K562 (cell line): ENCODE data around the gene ALG14. TPM values are rescaled to one million over a fixed set of nuclear protein-coding genes. Genes with fewer than 3 reads are reported as not detected.

Experiments
- ATAC-seq: fragments of 200-7000 bp; cut with Tn5 transposase; 3 replicates; pipeline ENCODE4 v1.9.1; 2020; ENCODE audit warnings: moderate library complexity
- BruUV-seq: library from RNA; stranded (reverse); fragments of 400-500 nt; replicated peaks from 2 replicates; lab custom pipeline; 2021; lab: Mats Ljungman, UMichigan
- CTCF ChIA-PET: fragments of 300-600 bp; formaldehyde crosslinking; extraction: SDS; loops from one replicate; lab custom pipeline; 2021; ENCODE audit warnings: low intra/inter-chr PET ratio; lab: Yijun Ruan, JAX
- POLR2A ChIA-PET: fragments of 300-600, 350-650 bp; sonication (Branson Sonifier 250); formaldehyde crosslinking; extraction: SDS; loops from one replicate; lab custom pipeline; 2021; ENCODE audit warnings: antibody characterized with exemption, inconsistent platforms; lab: Yijun Ruan, JAX
- DNase-seq, 4 experiments: peaks; one replicate each; pipeline versions ENCODE4 v3.0.0 to v3.0.0-alpha.2; 2011 to 2018; ENCODE audit warnings: low spot score in 3 of 4, mixed read lengths in 3 of 4; ENCODE audit errors: extremely low read depth in 1 of 4
- FAIRE-seq: peaks from 2 replicates; lab custom pipeline; 2011; peaks lifted over from hg19 to GRCh38; lab: Jason Lieb, UNC
- H2AFZ ChIP-seq: 2 replicates; pipeline ENCODE4 v1.6.0; 2011; ENCODE audit warnings: low read depth, low read length, control low read depth, inconsistent platforms
- H3K27ac ChIP-seq: fragments of 200-600 bp; 3 replicates; pipeline ENCODE4 v1.8.0; 2011; ENCODE audit warnings: low read depth, mild to moderate bottlenecking, control low read depth, inconsistent platforms, low read length, moderate library complexity, mixed read lengths; ENCODE audit errors: extremely low read depth
- H3K27me3 ChIP-seq, 2 experiments: fragments of 300-600 bp in 1 of 2; 2 replicates in 1 of 2; 3 replicates in 1 of 2; pipeline versions ENCODE4 v1.6.0 to v1.8.0; 2011; ENCODE audit warnings: inconsistent platforms in 2 of 2, low read length in 2 of 2, mild to moderate bottlenecking in 1 of 2, mixed read lengths in 1 of 2, moderate library complexity in 1 of 2; ENCODE audit not compliant: control insufficient read depth in 2 of 2, insufficient read depth in 2 of 2
- H3K36me3 ChIP-seq: fragments of 300-600 bp; 3 replicates; pipeline ENCODE4 v1.8.0; 2011; ENCODE audit warnings: mild to moderate bottlenecking, low read length, inconsistent platforms; ENCODE audit not compliant: control insufficient read depth, insufficient read depth
- H3K4me1 ChIP-seq, 2 experiments: fragments of 200-600 bp in 1 of 2; replicated peaks in 1 of 2; 2 replicates in 1 of 2; 3 replicates in 1 of 2; pipeline versions ENCODE4 v1.5.1 to v1.8.0; 2011; ENCODE audit warnings: inconsistent platforms in 2 of 2, low read length in 2 of 2, mild to moderate bottlenecking in 1 of 2, mixed read lengths in 1 of 2, moderate library complexity in 1 of 2; ENCODE audit not compliant: control insufficient read depth in 2 of 2, insufficient read depth in 2 of 2
- H3K4me2 ChIP-seq: 2 replicates; pipeline ENCODE4 v1.6.1; 2011; ENCODE audit warnings: low read length, control low read depth, inconsistent platforms, mixed read lengths; ENCODE audit not compliant: insufficient read depth
- H3K4me3 ChIP-seq: fragments of 200-600 bp; sonication (generic), shearing (Covaris generic); 2 replicates; pipeline ENCODE4 v1.5.1; 2016; ENCODE audit warnings: control low read depth, inconsistent platforms
- H3K79me2 ChIP-seq: fragments of 200-600 bp; 3 replicates; pipeline ENCODE4 v1.8.0; 2011; ENCODE audit warnings: low read length, inconsistent platforms; ENCODE audit not compliant: control insufficient read depth, insufficient read depth
- H3K9ac ChIP-seq, 2 experiments: 2 replicates each; pipeline versions ENCODE4 v1.6.0 to v1.6.1; 2011; ENCODE audit warnings: low read depth in 2 of 2, low read length in 2 of 2, control low read depth in 1 of 2, inconsistent platforms in 1 of 2, mild to moderate bottlenecking in 1 of 2, mixed read lengths in 1 of 2; ENCODE audit not compliant: insufficient read depth in 1 of 2
- H3K9me1 ChIP-seq: one replicate; pipeline ENCODE4 v1.6.0; 2011; ENCODE audit warnings: inconsistent platforms, mild to moderate bottlenecking, low read length, moderate library complexity; ENCODE audit not compliant: control insufficient read depth, insufficient read depth
- H3K9me3 ChIP-seq: replicated peaks from 2 replicates; pipeline ENCODE4 v1.5.1; 2011; ENCODE audit warnings: low read depth, low read length, inconsistent platforms; ENCODE audit not compliant: control insufficient read depth, insufficient read depth
- H4K20me1 ChIP-seq: replicated peaks from 2 replicates; pipeline ENCODE4 v1.6.1; 2011; ENCODE audit warnings: low read length, inconsistent platforms, mixed read lengths; ENCODE audit not compliant: control insufficient read depth, insufficient read depth
- BRD9 ChIP-seq: fragments of 450-650 bp; IDR thresholded peaks from 2 replicates; pipeline ENCODE4 v1.6.1; 2018; ENCODE audit warnings: low read depth; ENCODE audit not compliant: partially characterized antibody
- CBX8 ChIP-seq: fragments of 200-600 bp; sonication (generic); IDR thresholded peaks from 2 replicates; pipeline ENCODE4 v1.6.1; 2012; ENCODE audit warnings: borderline replicate concordance, mixed run types, low read depth, mild to moderate bottlenecking, moderate library complexity, mixed read lengths, low read length, control low read depth, inconsistent platforms; ENCODE audit not compliant: poor library complexity, severe bottlenecking; ENCODE audit errors: extremely low read depth
- DPF2 ChIP-seq: fragments of 450-650 bp; IDR thresholded peaks from 2 replicates; pipeline ENCODE4 v1.6.1; 2016
- HIVEP1 ChIP-seq: fragments of 250-450 bp; sonication (Bioruptor Pico); IDR thresholded peaks from 2 replicates; pipeline ENCODE4 v1.4.0; 2020; ENCODE audit warnings: mild to moderate bottlenecking
- ILK ChIP-seq: fragments of 450-650 bp; IDR thresholded peaks from 2 replicates; pipeline ENCODE4 v1.6.1; 2016; ENCODE audit warnings: missing genetic modification characterization, low read depth, mild to moderate bottlenecking, missing compliant biosample characterization, moderate library complexity, borderline replicate concordance
- PHF21A ChIP-seq: fragments of 450-650 bp; IDR thresholded peaks from 2 replicates; pipeline ENCODE4 v1.6.1; 2017; ENCODE audit warnings: low read depth, borderline replicate concordance
- RBBP5 ChIP-seq: fragments of 200-600 bp; sonication (generic); IDR thresholded peaks from 2 replicates; pipeline ENCODE4 v1.6.1; 2012; ENCODE audit warnings: borderline replicate concordance, mild to moderate bottlenecking, low read length, control low read depth, inconsistent platforms; ENCODE audit not compliant: insufficient read depth, poor library complexity, severe bottlenecking
- RNF2 ChIP-seq: sonication (generic); IDR thresholded peaks from 2 replicates; pipeline ENCODE4 v1.6.1; 2016
- SAFB2 ChIP-seq: fragments of 200-400 bp; formaldehyde crosslinking; IDR thresholded peaks from 2 replicates; pipeline ENCODE4 v1.6.1; 2018; ENCODE audit warnings: borderline replicate concordance, low read length, low read depth, moderate library complexity; ENCODE audit not compliant: severe bottlenecking
- TEAD1 ChIP-seq, 2 experiments: fragments of 450-650 bp in 1 of 2; sonication (generic) in 1 of 2; formaldehyde crosslinking; IDR thresholded peaks; 2 replicates each; pipeline versions ENCODE4 v1.4.0 to v1.8.0; 2020 to 2022; ENCODE audit warnings: mild to moderate bottlenecking in 2 of 2, missing genetic modification reagents in 1 of 2
- YBX1 ChIP-seq: fragments of 450-650 bp; IDR thresholded peaks from 2 replicates; pipeline ENCODE4 v1.7.1; 2016; ENCODE audit warnings: mild to moderate bottlenecking
- ZNF274 ChIP-seq: IDR thresholded peaks from 2 replicates; pipeline ENCODE4 v1.6.1; 2011; ENCODE audit warnings: low read depth, mild to moderate bottlenecking, low read length, moderate library complexity, borderline replicate concordance
- WGBS: fragments of 100-300 bp; shearing (Covaris generic); methylation state at CpG from one replicate; pipeline ENCODE4 v1.1.6; 2016; ENCODE audit warnings: low coverage, mixed read lengths; ENCODE audit not compliant: insufficient coverage; ENCODE audit errors: missing lambda C conversion rate; 5-methylcytosine and 5-hydroxymethylcytosine counted together
- in situ Hi-C: fragments of 300-500 bp; cut with MboI; formaldehyde crosslinking; loops from 4 replicates; pipeline ENCODE4 v1.15.0; 2018; ENCODE audit warnings: inconsistent platforms, mixed read lengths
- intact Hi-C: fragments of 100-400 bp; cut with micrococcal nuclease; formaldehyde crosslinking; loops from 2 replicates; pipeline ENCODE4 v1.14.2; 2022
- polyA plus RNA-seq, 8 experiments: library from polyadenylated mRNA; depleted of rRNA in 4 of 8; stranded (reverse) in 5 of 8; unstranded in 3 of 8; fragments of >200 nt; fragmentation: Nextera tagmentation in 2 of 8; fragmentation: Illumina TruSeq in 1 of 8; extraction: Ambion mirVana in 2 of 8; extraction: Trizol in 1 of 8; gene quantifications; 2 replicates each; pipeline versions ENCODE4 v1.2.1 to v1.2.3, GENCODE V29; 2011 to 2014; ENCODE audit warnings: inconsistent platforms in 1 of 8, missing spikeins in 1 of 8
- total RNA-seq, 7 experiments: library from RNA; depleted of rRNA in 6 of 7; stranded (reverse); fragments of >200 nt in 6 of 7; fragmentation: Illumina TruSeq in 2 of 7; extraction: Trizol in 2 of 7; gene quantifications; 2 replicates each; pipeline versions ENCODE4 v1.2.1 to v1.2.3, GENCODE V29; 2011 to 2021; ENCODE audit warnings: low replicate concordance in 1 of 7
- TF ChIP-seq, protein P1 (sequence below): fragments of 450-650 bp; formaldehyde crosslinking; IDR thresholded peaks from 2 replicates; pipeline ENCODE4 v1.4.0; 2022; ENCODE audit warnings: missing genetic modification characterization
- TF ChIP-seq, protein P2 (sequence below): sonication (generic); formaldehyde crosslinking; IDR thresholded peaks from 2 replicates; pipeline ENCODE4 v1.8.0; 2022; ENCODE audit warnings: mild to moderate bottlenecking, missing genetic modification reagents
- TF ChIP-seq, protein P3 (sequence below): sonication (generic); formaldehyde crosslinking; IDR thresholded peaks from 2 replicates; pipeline ENCODE4 v1.8.1; 2023; ENCODE audit warnings: mild to moderate bottlenecking, missing genetic modification reagents

The ALG14 gene
- total and polyA plus RNA-seq, 9 of the 15 experiments (the other 6 are each of a cell fraction or from before 2014, with no cell fraction given): 2.8 to 16.2 (median 4.9) TPM

DNA sequence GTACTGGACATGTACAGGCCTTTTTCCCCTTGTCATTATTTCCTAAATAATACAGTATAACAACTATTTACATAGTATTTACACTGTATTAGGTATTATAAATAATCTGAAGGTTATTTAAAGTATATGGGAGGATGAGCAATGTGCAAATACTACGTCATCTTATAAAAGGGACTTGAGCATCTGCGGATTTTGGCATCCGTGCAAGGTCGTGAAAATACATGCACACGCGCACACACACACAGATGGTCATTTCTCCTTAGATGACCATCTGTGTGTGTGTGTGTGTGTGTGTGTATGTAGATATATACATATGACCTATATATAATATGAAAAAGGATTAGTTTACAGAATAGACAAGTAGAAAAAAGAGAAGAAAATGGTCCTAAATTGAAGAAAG, 15.4 kb downstream of the ALG14 start:
- no peak for FAIRE-seq
- Histone ChIP-seq H3K36me3 (no peaks in the 10 kb centered on the region), H3K9ac (no peak overlapping the region), H3K9me1 (no peaks in the 10 kb centered on the region), H4K20me1 (no peaks in the 10 kb centered on the region), H3K4me3 (no peak overlapping the region), H3K27ac (no peak overlapping the region), H2AFZ (no peak overlapping the region), H3K4me2 (no peak overlapping the region), H3K79me2 (no peaks in the 10 kb centered on the region), H3K27me3 (no peaks in the 10 kb centered on the region), H3K4me1 (peaks cover 0 to 11% of the 10 kb centered on the region in 2 experiments; a peak in 4 of 5 replicates), H3K9me3 (no peaks in the 10 kb centered on the region)
- DNase-seq: no peak
- ATAC-seq: no peak
- ChIA-PET CTCF (no interaction called here), POLR2A (no interaction called here)
- WGBS: 91% methylated on average over 6 of the region's 6 CpGs
- in situ Hi-C loops: no loop called here
- intact Hi-C loops: no loop called here
- no TSS peak for BruUV-seq
- TF ChIP-seq TEAD1 (CRISPR knock-in tag; IDR thresholded peaks at IDR 0.05): no peak
- TF ChIP-seq YBX1: no peak
- TF ChIP-seq, protein P1, sequence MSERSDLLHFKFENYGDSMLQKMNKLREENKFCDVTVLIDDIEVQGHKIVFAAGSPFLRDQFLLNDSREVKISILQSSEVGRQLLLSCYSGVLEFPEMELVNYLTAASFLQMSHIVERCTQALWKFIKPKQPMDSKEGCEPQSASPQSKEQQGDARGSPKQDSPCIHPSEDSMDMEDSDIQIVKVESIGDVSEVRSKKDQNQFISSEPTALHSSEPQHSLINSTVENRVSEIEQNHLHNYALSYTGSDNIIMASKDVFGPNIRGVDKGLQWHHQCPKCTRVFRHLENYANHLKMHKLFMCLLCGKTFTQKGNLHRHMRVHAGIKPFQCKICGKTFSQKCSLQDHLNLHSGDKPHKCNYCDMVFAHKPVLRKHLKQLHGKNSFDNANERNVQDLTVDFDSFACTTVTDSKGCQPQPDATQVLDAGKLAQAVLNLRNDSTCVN (CRISPR knock-in tag): no peak
- TF ChIP-seq ILK (tag): no peak
- no peak for TF ChIP-seq RBBP5
- no peak for TF ChIP-seq ZNF274
- no peak for TF ChIP-seq SAFB2
- TF ChIP-seq, protein P2, sequence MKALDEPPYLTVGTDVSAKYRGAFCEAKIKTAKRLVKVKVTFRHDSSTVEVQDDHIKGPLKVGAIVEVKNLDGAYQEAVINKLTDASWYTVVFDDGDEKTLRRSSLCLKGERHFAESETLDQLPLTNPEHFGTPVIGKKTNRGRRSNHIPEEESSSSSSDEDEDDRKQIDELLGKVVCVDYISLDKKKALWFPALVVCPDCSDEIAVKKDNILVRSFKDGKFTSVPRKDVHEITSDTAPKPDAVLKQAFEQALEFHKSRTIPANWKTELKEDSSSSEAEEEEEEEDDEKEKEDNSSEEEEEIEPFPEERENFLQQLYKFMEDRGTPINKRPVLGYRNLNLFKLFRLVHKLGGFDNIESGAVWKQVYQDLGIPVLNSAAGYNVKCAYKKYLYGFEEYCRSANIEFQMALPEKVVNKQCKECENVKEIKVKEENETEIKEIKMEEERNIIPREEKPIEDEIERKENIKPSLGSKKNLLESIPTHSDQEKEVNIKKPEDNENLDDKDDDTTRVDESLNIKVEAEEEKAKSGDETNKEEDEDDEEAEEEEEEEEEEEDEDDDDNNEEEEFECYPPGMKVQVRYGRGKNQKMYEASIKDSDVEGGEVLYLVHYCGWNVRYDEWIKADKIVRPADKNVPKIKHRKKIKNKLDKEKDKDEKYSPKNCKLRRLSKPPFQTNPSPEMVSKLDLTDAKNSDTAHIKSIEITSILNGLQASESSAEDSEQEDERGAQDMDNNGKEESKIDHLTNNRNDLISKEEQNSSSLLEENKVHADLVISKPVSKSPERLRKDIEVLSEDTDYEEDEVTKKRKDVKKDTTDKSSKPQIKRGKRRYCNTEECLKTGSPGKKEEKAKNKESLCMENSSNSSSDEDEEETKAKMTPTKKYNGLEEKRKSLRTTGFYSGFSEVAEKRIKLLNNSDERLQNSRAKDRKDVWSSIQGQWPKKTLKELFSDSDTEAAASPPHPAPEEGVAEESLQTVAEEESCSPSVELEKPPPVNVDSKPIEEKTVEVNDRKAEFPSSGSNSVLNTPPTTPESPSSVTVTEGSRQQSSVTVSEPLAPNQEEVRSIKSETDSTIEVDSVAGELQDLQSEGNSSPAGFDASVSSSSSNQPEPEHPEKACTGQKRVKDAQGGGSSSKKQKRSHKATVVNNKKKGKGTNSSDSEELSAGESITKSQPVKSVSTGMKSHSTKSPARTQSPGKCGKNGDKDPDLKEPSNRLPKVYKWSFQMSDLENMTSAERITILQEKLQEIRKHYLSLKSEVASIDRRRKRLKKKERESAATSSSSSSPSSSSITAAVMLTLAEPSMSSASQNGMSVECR: no peak
- no peak for TF ChIP-seq RNF2
- no peak for TF ChIP-seq PHF21A
- no peak for TF ChIP-seq DPF2
- no peak for TF ChIP-seq HIVEP1 (CRISPR knock-in tag)
- no peak for TF ChIP-seq BRD9
- TF ChIP-seq CBX8: no peak
- TF ChIP-seq, protein P3, sequence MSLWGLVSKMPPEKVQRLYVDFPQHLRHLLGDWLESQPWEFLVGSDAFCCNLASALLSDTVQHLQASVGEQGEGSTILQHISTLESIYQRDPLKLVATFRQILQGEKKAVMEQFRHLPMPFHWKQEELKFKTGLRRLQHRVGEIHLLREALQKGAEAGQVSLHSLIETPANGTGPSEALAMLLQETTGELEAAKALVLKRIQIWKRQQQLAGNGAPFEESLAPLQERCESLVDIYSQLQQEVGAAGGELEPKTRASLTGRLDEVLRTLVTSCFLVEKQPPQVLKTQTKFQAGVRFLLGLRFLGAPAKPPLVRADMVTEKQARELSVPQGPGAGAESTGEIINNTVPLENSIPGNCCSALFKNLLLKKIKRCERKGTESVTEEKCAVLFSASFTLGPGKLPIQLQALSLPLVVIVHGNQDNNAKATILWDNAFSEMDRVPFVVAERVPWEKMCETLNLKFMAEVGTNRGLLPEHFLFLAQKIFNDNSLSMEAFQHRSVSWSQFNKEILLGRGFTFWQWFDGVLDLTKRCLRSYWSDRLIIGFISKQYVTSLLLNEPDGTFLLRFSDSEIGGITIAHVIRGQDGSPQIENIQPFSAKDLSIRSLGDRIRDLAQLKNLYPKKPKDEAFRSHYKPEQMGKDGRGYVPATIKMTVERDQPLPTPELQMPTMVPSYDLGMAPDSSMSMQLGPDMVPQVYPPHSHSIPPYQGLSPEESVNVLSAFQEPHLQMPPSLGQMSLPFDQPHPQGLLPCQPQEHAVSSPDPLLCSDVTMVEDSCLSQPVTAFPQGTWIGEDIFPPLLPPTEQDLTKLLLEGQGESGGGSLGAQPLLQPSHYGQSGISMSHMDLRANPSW: no peak
